HFFc6 (cell line): ENCODE measurements around the gene VPS39. TPM values are rescaled to one million over a fixed set of nuclear protein-coding genes. Genes with fewer than 3 reads are reported as not detected.
A peak's percentile ranks its signal among the peaks of the same experiment; 100 is the strongest.

Source experiments
- DNase-seq: peaks from one replicate; pipeline ENCODE4 v3.0.0-alpha.2; 2018
- H3K27ac Mint-ChIP-seq: 2 replicates; pipeline ENCODE4 v1.8.0; 2020; ENCODE audit warnings: mild to moderate bottlenecking, mixed read lengths
- H3K27me3 Mint-ChIP-seq: 2 replicates; pipeline ENCODE4 v1.8.0; 2021; ENCODE audit warnings: mild to moderate bottlenecking, moderate library complexity, mixed read lengths; ENCODE audit not compliant: insufficient read depth
- H3K36me3 Mint-ChIP-seq: 2 replicates; pipeline ENCODE4 v1.8.0; 2021; ENCODE audit warnings: low read depth, mixed read lengths
- H3K4me1 Mint-ChIP-seq: 2 replicates; pipeline ENCODE4 v1.8.0; 2020; ENCODE audit warnings: low read depth, mixed read lengths
- H3K4me3 Mint-ChIP-seq: 2 replicates; pipeline ENCODE4 v1.8.0; 2020; ENCODE audit warnings: mild to moderate bottlenecking, moderate library complexity, mixed read lengths
- H3K9me3 Mint-ChIP-seq: 2 replicates; pipeline ENCODE4 v1.8.0; 2020; ENCODE audit warnings: mild to moderate bottlenecking, mixed read lengths
- total RNA-seq, 6 experiments: library from RNA; stranded (reverse); fragmentation: NEBNext Ultra II Directional; extraction: Animal tissue kit (Norgen Biotek cat#: 25700); gene quantifications; 2 replicates in 1 of 6; 3 replicates in 5 of 6; pipeline ENCODE4 v1.2.3, GENCODE V29; 2021
- TF ChIP-seq, protein P1 (sequence below): fragments of 200-600 bp; sonication (generic); IDR thresholded peaks from 2 replicates; pipeline ENCODE4 v1.5.0; 2021; ENCODE audit warnings: antibody characterized with exemption, mild to moderate bottlenecking

Gene VPS39
- total RNA-seq, 6 experiments from 2014 or later = 51.1 to 58.5 (median 52.8) TPM

- peak; percentile 56 for DNase-seq
- Mint-ChIP-seq H3K27ac (peak overlapping the region; percentile 81), H3K4me3 (peak overlapping the region; percentile 62), H3K4me1 (peaks cover 53% of the 10 kb centered on the region), H3K36me3 (peaks cover 18% of the 10 kb centered on the region), H3K9me3 (no peaks in the 10 kb centered on the region), H3K27me3 (no peaks in the 10 kb centered on the region)
- TF ChIP-seq, protein P1, sequence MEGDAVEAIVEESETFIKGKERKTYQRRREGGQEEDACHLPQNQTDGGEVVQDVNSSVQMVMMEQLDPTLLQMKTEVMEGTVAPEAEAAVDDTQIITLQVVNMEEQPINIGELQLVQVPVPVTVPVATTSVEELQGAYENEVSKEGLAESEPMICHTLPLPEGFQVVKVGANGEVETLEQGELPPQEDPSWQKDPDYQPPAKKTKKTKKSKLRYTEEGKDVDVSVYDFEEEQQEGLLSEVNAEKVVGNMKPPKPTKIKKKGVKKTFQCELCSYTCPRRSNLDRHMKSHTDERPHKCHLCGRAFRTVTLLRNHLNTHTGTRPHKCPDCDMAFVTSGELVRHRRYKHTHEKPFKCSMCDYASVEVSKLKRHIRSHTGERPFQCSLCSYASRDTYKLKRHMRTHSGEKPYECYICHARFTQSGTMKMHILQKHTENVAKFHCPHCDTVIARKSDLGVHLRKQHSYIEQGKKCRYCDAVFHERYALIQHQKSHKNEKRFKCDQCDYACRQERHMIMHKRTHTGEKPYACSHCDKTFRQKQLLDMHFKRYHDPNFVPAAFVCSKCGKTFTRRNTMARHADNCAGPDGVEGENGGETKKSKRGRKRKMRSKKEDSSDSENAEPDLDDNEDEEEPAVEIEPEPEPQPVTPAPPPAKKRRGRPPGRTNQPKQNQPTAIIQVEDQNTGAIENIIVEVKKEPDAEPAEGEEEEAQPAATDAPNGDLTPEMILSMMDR = no peak
These were observed 9.0 kb downstream of the VPS39 start for GRCh38 chr15:42199126-42199525.

DNA sequence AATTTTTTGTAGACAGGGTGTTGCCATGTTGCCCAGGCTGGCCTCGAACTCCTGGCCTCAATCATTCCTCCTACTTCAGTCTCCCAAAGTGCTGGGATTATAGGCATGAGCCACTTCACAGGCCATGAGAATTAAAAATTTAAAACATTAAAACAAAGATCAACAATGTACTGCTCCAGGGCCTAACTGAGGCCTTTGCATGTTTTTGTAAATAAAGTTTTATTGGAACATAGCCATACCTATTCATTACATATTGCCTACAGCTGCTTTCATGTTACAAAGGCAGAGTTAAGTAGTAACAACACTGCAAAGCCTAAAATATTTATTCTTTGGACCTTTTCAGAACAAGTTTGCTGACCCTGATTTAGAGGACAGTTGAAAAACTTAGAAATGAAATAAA lies 9.6 kb downstream of the VPS39 start:
- no peak for DNase-seq
- H3K27me3 Mint-ChIP-seq = no peaks in the 10 kb centered on the region
- peak overlapping the region; percentile 62; the same call in 1 of the 2 replicates for H3K4me3 Mint-ChIP-seq
- peaks cover 47% of the 10 kb centered on the region for H3K4me1 Mint-ChIP-seq
- no peaks in the 10 kb centered on the region for H3K9me3 Mint-ChIP-seq
- peak overlapping the region; percentile 81; the same call in 1 of the 2 replicates for H3K27ac Mint-ChIP-seq
- TF ChIP-seq, protein P1 = no peak
- peaks cover 18% of the 10 kb centered on the region for H3K36me3 Mint-ChIP-seq

DNA sequence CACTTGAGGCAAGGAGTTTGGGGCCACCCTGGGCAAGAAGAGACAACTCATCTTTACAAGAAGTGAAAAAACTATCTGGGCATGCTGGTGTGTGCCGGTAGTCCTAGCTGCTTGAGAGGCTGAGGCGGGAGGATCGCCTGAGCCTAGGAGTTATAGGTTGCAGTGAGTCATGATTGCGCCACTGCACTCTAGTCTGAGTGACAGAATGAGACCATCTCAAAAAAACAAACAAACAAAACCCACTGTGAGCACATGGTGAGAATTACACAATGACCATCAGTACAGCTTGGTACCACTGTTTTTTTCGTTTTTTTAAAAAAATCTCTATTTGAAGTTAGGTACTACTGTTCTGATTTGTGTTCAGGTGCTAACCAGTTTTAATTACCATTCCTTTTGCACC lies 13.6 kb downstream of the VPS39 start:
- Mint-ChIP-seq H3K27ac (no peak overlapping the region), H3K9me3 (no peaks in the 10 kb centered on the region), H3K4me1 (peaks cover 24% of the 10 kb centered on the region), H3K27me3 (no peaks in the 10 kb centered on the region), H3K4me3 (no peak overlapping the region), H3K36me3 (peaks cover 30% of the 10 kb centered on the region)
- DNase-seq = peak; percentile 21
- TF ChIP-seq, protein P1 = no peak

DNA sequence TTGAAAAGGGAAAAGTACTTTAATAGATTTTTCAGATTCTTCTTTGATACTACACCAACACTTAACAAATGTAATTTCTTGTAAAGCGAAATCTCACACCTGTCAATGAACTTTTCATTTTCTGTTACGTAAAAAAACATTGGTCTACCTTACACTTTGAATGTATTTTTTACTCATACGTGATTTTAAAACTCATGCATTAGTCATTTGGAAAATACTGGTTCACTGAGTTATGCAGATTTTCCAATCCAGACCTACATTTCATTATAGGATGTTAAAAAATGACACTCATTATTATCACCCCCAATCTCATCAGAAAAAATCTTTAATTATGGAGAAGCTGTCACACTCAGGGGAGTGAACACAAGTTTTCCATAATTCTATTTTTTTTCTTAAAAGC lies 14.7 kb downstream of the VPS39 start:
- Mint-ChIP-seq H3K9me3 (no peaks in the 10 kb centered on the region), H3K36me3 (peaks cover 30% of the 10 kb centered on the region), H3K27ac (no peak overlapping the region), H3K4me3 (no peak overlapping the region), H3K27me3 (no peaks in the 10 kb centered on the region), H3K4me1 (peaks cover 14% of the 10 kb centered on the region)
- no peak for DNase-seq
- TF ChIP-seq, protein P1 = no peak

GRCh38 chr15:42191610-42192346 lies 16.3 kb downstream of the VPS39 start:
- peaks cover 39% of the 10 kb centered on the region for H3K36me3 Mint-ChIP-seq

More at GRCh38 chr15:42191610-42192346, 16.3 kb downstream of the VPS39 start:
- TF ChIP-seq, protein P1 = no peak
- H3K4me3 Mint-ChIP-seq = no peak overlapping the region
- 0 out of 2 replicates have a peak, but pooled peaks cover 5% of the 10 kb centered on the region for H3K4me1 Mint-ChIP-seq
- no peaks in the 10 kb centered on the region for H3K9me3 Mint-ChIP-seq
- no peak for DNase-seq
- no peaks in the 10 kb centered on the region for H3K27me3 Mint-ChIP-seq
- H3K27ac Mint-ChIP-seq = no peak overlapping the region
